GM23248 (cell line): ENCODE measurements around the gene TTC32. TPM values are rescaled to one million over a fixed set of nuclear protein-coding genes. Genes with fewer than 3 reads are reported as not detected.
"Not testable (repeated sequence)": the region's sequence is repeated elsewhere in the genome, so short reads cannot be mapped to it uniquely, and the experiment has no call there.

Experiments used
- DNase-seq: peaks from one replicate; pipeline ENCODE4 v3.0.0-alpha.2; 2015
- H2AFZ ChIP-seq: fragments of 200-600 bp; sonication (generic); 2 replicates; pipeline ENCODE4 v1.6.1; 2016; ENCODE audit warnings: antibody characterized with exemption
- H3F3A ChIP-seq: fragments of 200-600 bp; sonication (generic); 2 replicates; pipeline ENCODE4 v1.6.1; 2016; ENCODE audit warnings: mild to moderate bottlenecking, antibody characterized with exemption, mixed run types; ENCODE audit not compliant: insufficient read depth
- H3K27ac ChIP-seq: fragments of 200-600 bp; sonication (generic); 2 replicates; pipeline ENCODE4 v1.5.1; 2016; ENCODE audit warnings: mild to moderate bottlenecking
- H3K27me3 ChIP-seq: fragments of 200-600 bp; sonication (generic); replicated peaks from 2 replicates; pipeline ENCODE4 v1.6.1; 2016; ENCODE audit warnings: mild to moderate bottlenecking; ENCODE audit not compliant: insufficient read depth
- H3K36me3 ChIP-seq: fragments of 200-600 bp; sonication (generic); 2 replicates; pipeline ENCODE4 v1.6.1; 2016; ENCODE audit warnings: low read depth, mild to moderate bottlenecking
- H3K4me1 ChIP-seq: fragments of 200-600 bp; sonication (generic); 2 replicates; pipeline ENCODE4 v1.6.1; 2016; ENCODE audit warnings: mild to moderate bottlenecking; ENCODE audit not compliant: insufficient read depth
- H3K4me2 ChIP-seq: fragments of 200-600 bp; sonication (generic); one replicate; pipeline ENCODE4 v1.6.1; 2016; ENCODE audit warnings: mild to moderate bottlenecking; ENCODE audit not compliant: unreplicated experiment
- H3K4me3 ChIP-seq: fragments of 200-600 bp; sonication (generic); 2 replicates; pipeline ENCODE4 v1.5.1; 2016; ENCODE audit warnings: mild to moderate bottlenecking
- H3K79me2 ChIP-seq: fragments of 200-600 bp; sonication (generic); 2 replicates; pipeline ENCODE4 v1.6.1; 2016; ENCODE audit warnings: mild to moderate bottlenecking; ENCODE audit not compliant: insufficient read depth
- H3K9ac ChIP-seq: fragments of 200-600 bp; sonication (generic); 2 replicates; pipeline ENCODE4 v1.6.1; 2016; ENCODE audit warnings: mild to moderate bottlenecking
- H3K9me2 ChIP-seq: fragments of 200-600 bp; sonication (generic); 2 replicates; pipeline ENCODE4 v1.6.1; 2016; ENCODE audit warnings: mixed run types, mild to moderate bottlenecking, moderate library complexity; ENCODE audit not compliant: insufficient read depth
- H3K9me3 ChIP-seq: fragments of 200-600 bp; sonication (generic); one replicate; pipeline ENCODE4 v1.6.1; 2017; ENCODE audit warnings: low read depth
- H4K20me1 ChIP-seq: fragments of 200-600 bp; sonication (generic); 2 replicates; pipeline ENCODE4 v1.6.0; 2016; ENCODE audit not compliant: insufficient read depth
- EZH2 ChIP-seq: fragments of 200-600 bp; sonication (generic); IDR thresholded peaks from 2 replicates; pipeline ENCODE4 v1.6.1; 2018; ENCODE audit warnings: antibody characterized with exemption, mild to moderate bottlenecking; ENCODE audit not compliant: insufficient read depth, poor library complexity, severe bottlenecking
- EZH2phosphoT487 ChIP-seq: fragments of 200-600 bp; sonication (generic); IDR thresholded peaks from 2 replicates; pipeline ENCODE4 v1.6.1; 2018; ENCODE audit warnings: antibody characterized with exemption, moderate library complexity, mild to moderate bottlenecking, low read depth; ENCODE audit not compliant: insufficient read depth
- WGBS, 2 experiments: methylation state at CpG; one replicate each; pipeline ENCODE4 v1.1.6; 2015 to 2017; ENCODE audit warnings: low lambda C conversion rate in 2 of 2, low coverage in 1 of 2; ENCODE audit errors: missing lambda C conversion rate in 2 of 2; 5-methylcytosine and 5-hydroxymethylcytosine counted together
- in situ Hi-C: fragments of 300-500 bp; cut with MboI; formaldehyde crosslinking; loops from 2 replicates; pipeline ENCODE4 v1.15.0; 2020
- polyA plus RNA-seq: library from polyadenylated mRNA; unstranded; fragments of >200 nt; fragmentation: Nextera tagmentation; extraction: Ambion mirVana; gene quantifications from 2 replicates; pipeline ENCODE4 v1.2.1, GENCODE V29; 2016
- total RNA-seq: library from RNA; depleted of rRNA; stranded (reverse); fragments of >200 nt; shearing (Covaris generic); gene quantifications from 2 replicates; pipeline ENCODE4 v1.2.3, GENCODE V29; 2014

TTC32 gene
- total and polyA plus RNA-seq, 2 experiments from 2014 or later: 1.5 to 6.8 TPM

DNA sequence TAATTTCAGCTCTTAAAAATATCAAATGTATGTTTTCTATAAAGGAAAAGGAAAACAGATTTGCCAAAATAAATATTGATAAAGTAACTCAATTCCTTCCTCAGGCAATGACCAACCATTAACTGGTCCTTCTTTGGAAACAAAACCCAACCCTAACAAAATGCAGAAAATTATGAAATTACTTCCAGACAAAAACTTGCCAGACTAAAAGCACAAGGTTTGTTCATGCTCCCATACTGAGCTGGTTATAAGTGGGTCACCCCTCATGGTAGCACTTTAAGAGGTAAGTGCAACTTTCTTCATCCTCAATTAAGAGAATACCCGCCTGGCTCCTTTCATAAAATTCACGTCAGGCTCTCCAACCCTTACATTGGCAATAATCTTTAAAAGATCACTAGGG is 31.1 kb upstream of the TTC32 start:
- Histone ChIP-seq H2AFZ (peak overlapping the region; percentile 78; the same call in 1 of the 2 replicates), H3K4me2 (peak overlapping the region; percentile 74), H3K27me3 (no peaks in the 10 kb centered on the region), H3K27ac (peak overlapping the region; percentile 58; the same call in 1 of the 2 replicates), H3F3A (peaks cover 10% of the 10 kb centered on the region; the same call in 1 of the 2 replicates), H3K9me3 (no peaks in the 10 kb centered on the region), H3K36me3 (peaks cover 21% of the 10 kb centered on the region), H3K4me3 (peak overlapping the region; percentile 42), H3K79me2 (no peaks in the 10 kb centered on the region), H3K9me2 (no peaks in the 10 kb centered on the region), H3K9ac (no peak overlapping the region; the same call in 1 of the 2 replicates), H3K4me1 (peaks cover 17% of the 10 kb centered on the region), H4K20me1 (no peaks in the 10 kb centered on the region)
- 85 to 88% methylated on average over 2 of the region's 2 CpGs for WGBS, 2 experiments
- TF ChIP-seq EZH2phosphoT487 (no peak), EZH2 (no peak)
- DNase-seq: no peak
- in situ Hi-C loops: no loop called here

DNA sequence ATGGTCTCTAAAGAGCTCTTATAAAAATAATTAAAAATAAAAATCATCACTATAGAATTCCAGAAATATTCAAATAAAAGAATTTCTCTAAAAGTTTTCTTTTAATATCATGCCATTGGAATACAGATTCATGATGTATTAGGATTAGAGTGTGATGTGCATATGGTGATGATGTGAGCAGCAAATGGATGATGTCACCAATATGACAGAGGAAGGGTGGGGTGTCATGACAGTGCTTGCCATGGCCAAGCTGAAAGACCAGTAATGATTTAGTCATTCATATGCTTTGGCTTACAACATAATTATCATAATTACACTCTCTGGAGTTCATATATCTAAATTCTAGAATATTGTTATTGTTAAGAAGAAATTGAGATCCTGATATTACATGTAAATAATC is 27.4 kb upstream of the TTC32 start:
- peaks cover 24% of the 10 kb centered on the region for H3K36me3 ChIP-seq
- H3K9me3 ChIP-seq: no peaks in the 10 kb centered on the region
- H4K20me1 ChIP-seq: no peaks in the 10 kb centered on the region
- H3K4me3 ChIP-seq: no peak overlapping the region
- no peaks in the 10 kb centered on the region for H3K27me3 ChIP-seq
- peak; percentile 5 for DNase-seq
- H3K4me2 ChIP-seq: no peak overlapping the region
- no peak for TF ChIP-seq EZH2
- no peak for TF ChIP-seq EZH2phosphoT487
- peaks cover 10% of the 10 kb centered on the region; the same call in 1 of the 2 replicates for H3F3A ChIP-seq
- H2AFZ ChIP-seq: no peak overlapping the region
- no peak overlapping the region for H3K27ac ChIP-seq
- H3K9ac ChIP-seq: no peak overlapping the region
- no peaks in the 10 kb centered on the region for H3K9me2 ChIP-seq
- H3K4me1 ChIP-seq: peaks cover 16% of the 10 kb centered on the region
- H3K79me2 ChIP-seq: no peaks in the 10 kb centered on the region
- in situ Hi-C loops: no loop called here

GRCh38 chr2:19927816-19928215 is 26.0 kb upstream of the TTC32 start:
- H3K4me3 ChIP-seq, H3K9me2 ChIP-seq, H3K9ac ChIP-seq, in situ Hi-C loops, H3K9me3 ChIP-seq, H2AFZ ChIP-seq, DNase-seq, H3K27me3 ChIP-seq, H3K4me1 ChIP-seq, H3K79me2 ChIP-seq, H4K20me1 ChIP-seq, H3K4me2 ChIP-seq, H3F3A ChIP-seq, H3K27ac ChIP-seq: not testable (repeated sequence)
- 94 to 100% methylated on average over 1 of the region's 1 CpG for whole genome bisulfite sequencing, 2 experiments
- H3K36me3 ChIP-seq: peaks cover 24% of the 10 kb centered on the region

GRCh38 chr2:19924526-19924925 is 22.7 kb upstream of the TTC32 start:
- DNase-seq, H4K20me1 ChIP-seq, H3F3A ChIP-seq, H3K27ac ChIP-seq, H3K4me2 ChIP-seq, H3K4me3 ChIP-seq, in situ Hi-C loops, H3K4me1 ChIP-seq, H3K9me3 ChIP-seq, H3K79me2 ChIP-seq, H3K9ac ChIP-seq, H2AFZ ChIP-seq, H3K9me2 ChIP-seq, H3K27me3 ChIP-seq: not testable (repeated sequence)
- H3K36me3 ChIP-seq: peaks cover 18% of the 10 kb centered on the region
- 96% methylated on average over 4 of the region's 4 CpGs for WGBS, 2 experiments

DNA sequence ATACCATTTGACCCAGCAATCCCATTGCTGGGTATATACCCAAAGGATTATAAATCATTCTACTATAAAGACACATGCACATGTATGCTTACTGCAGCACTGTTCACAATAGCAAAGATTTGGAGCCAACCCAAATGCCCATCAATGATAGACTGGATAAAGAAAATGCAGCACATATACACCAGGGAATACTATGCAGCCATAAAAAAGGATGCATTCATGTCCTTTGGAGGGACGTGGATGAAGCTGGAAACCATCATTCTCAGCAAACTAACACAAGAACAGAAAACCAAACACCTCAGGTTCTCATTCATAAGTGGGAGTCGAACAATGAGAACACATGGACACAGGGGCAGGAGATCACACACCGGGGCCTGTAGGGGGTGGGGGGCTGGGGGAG is 20.4 kb upstream of the TTC32 start:
- H3K79me2 ChIP-seq, H3K9me2 ChIP-seq, H3K27ac ChIP-seq, DNase-seq, H3K4me1 ChIP-seq, H3K4me2 ChIP-seq, H3K36me3 ChIP-seq, H3F3A ChIP-seq, H3K9ac ChIP-seq, H2AFZ ChIP-seq, H3K4me3 ChIP-seq, H3K27me3 ChIP-seq, H3K9me3 ChIP-seq, H4K20me1 ChIP-seq, in situ Hi-C loops: not testable (repeated sequence)
- 72 to 78% methylated on average over 3 of the region's 3 CpGs for WGBS, 2 experiments
